Esophagus squamous epithelium (tissue), 4 donors: ENCODE data around the gene ACTR5.

ENCODE experiments used
- POLR2A ChIP-seq, 4 donors: fragments of 450-650 bp; IDR thresholded peaks; one replicate each; pipeline ENCODE4 v1.6.1; 2017; ENCODE audit warnings: antibody characterized with exemption in 4 of 4, mild to moderate bottlenecking in 4 of 4, moderate library complexity in 3 of 4
- TF ChIP-seq, protein P1 (sequence below), 6 experiments: fragments of 450-650 bp in 4 of 6; fragments of 200-600 bp in 2 of 6; sonication (generic) in 2 of 6; IDR thresholded peaks; one replicate each; pipeline ENCODE4 v1.5.1; 2016 to 2019; ENCODE audit warnings: antibody characterized with exemption in 6 of 6, mild to moderate bottlenecking in 4 of 6, moderate library complexity in 4 of 6

DNA sequence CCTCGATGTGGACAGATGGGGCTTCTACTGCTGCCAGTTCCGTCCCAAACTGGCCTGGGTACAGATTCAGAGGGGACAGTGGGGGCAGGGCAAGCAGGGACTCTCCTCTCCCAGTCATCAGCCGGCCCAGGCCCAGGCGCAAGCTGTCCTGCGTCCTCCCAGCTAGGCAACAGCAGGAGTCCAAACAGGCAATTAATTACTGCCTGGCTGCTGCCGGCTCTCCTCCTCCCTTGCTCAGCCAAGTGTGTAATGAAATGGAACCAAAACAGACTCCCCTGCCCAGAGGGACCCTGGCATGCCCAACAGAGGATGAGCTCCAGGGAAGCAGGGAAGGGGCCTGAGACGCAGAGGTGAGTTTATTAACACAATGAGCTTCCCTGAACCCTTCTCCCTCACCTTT lies 41.8 kb upstream of the ACTR5 start:
- TF ChIP-seq, protein P1, sequence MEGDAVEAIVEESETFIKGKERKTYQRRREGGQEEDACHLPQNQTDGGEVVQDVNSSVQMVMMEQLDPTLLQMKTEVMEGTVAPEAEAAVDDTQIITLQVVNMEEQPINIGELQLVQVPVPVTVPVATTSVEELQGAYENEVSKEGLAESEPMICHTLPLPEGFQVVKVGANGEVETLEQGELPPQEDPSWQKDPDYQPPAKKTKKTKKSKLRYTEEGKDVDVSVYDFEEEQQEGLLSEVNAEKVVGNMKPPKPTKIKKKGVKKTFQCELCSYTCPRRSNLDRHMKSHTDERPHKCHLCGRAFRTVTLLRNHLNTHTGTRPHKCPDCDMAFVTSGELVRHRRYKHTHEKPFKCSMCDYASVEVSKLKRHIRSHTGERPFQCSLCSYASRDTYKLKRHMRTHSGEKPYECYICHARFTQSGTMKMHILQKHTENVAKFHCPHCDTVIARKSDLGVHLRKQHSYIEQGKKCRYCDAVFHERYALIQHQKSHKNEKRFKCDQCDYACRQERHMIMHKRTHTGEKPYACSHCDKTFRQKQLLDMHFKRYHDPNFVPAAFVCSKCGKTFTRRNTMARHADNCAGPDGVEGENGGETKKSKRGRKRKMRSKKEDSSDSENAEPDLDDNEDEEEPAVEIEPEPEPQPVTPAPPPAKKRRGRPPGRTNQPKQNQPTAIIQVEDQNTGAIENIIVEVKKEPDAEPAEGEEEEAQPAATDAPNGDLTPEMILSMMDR (IDR thresholded peaks at IDR 0.05) = no peak
- no peak for TF ChIP-seq POLR2A (IDR thresholded peaks at IDR 0.05)
